ENCODE data around the gene PPP4R4.

PPP4R4 gene

GRCh38 chr14:94142247-94142646, 31.9 kb upstream of the PPP4R4 start:
- Histone ChIP-seq H3K27me3 (ENCODE audit: low read depth, low read length) (no peaks in the 10 kb centered on the region), H4K20me1 (ENCODE audit: insufficient read depth, low read length) (no peaks in the 10 kb centered on the region), H3K4me3 (ENCODE audit: low read length) (no peak overlapping the region), H3K4me1 (ENCODE audit: low read length) (no peaks in the 10 kb centered on the region), H3K27ac (ENCODE audit: low read length) (no peak overlapping the region), H2AFZ (ENCODE audit: low read depth, low read length) (no peak overlapping the region), H3K36me3 (replicated peaks; ENCODE audit: low read depth, low read length) (no peaks in the 10 kb centered on the region), H3K9ac (ENCODE audit: low read length) (no peak overlapping the region), H3K4me2 (ENCODE audit: low read length) (no peak overlapping the region), H3K79me2 (ENCODE audit: low read length) (no peaks in the 10 kb centered on the region), H3K9me3 (ENCODE audit: insufficient read depth, low read length) (no peaks in the 10 kb centered on the region)
- TF ChIP-seq CTCF (IDR thresholded peaks at IDR 0.05; ENCODE audit: low read depth, low read length) (no peak), EZH2phosphoT487 (IDR thresholded peaks at IDR 0.05; ENCODE audit: low read depth) (no peak)

GRCh38 chr14:94142836-94143235, 31.3 kb upstream of the PPP4R4 start:
- H3K9me3 ChIP-seq (ENCODE audit: insufficient read depth, low read length), result no peaks in the 10 kb centered on the region
- H3K36me3 ChIP-seq (replicated peaks; ENCODE audit: low read depth, low read length), result no peaks in the 10 kb centered on the region
- H3K4me1 ChIP-seq (ENCODE audit: low read length), result no peaks in the 10 kb centered on the region
- TF ChIP-seq EZH2phosphoT487 (IDR thresholded peaks at IDR 0.05; ENCODE audit: low read depth), result no peak
- TF ChIP-seq CTCF (IDR thresholded peaks at IDR 0.05; ENCODE audit: low read depth, low read length), result no peak
- no peaks in the 10 kb centered on the region for H4K20me1 ChIP-seq (ENCODE audit: insufficient read depth, low read length)
- H3K79me2 ChIP-seq (ENCODE audit: low read length), result no peaks in the 10 kb centered on the region
- no peaks in the 10 kb centered on the region for H3K27me3 ChIP-seq (ENCODE audit: low read depth, low read length)
- H3K4me2 ChIP-seq (ENCODE audit: low read length), result no peak overlapping the region
- no peak overlapping the region for H2AFZ ChIP-seq (ENCODE audit: low read depth, low read length)
- no peak overlapping the region for H3K9ac ChIP-seq (ENCODE audit: low read length)
- no peak overlapping the region for H3K4me3 ChIP-seq (ENCODE audit: low read length)
- H3K27ac ChIP-seq (ENCODE audit: low read length), result no peak overlapping the region

- Histone ChIP-seq H3K4me2 (ENCODE audit: low read length) (no peak overlapping the region), H3K9ac (ENCODE audit: low read length) (no peak overlapping the region), H3K27me3 (ENCODE audit: low read depth, low read length) (no peaks in the 10 kb centered on the region)
Measured at GRCh38 chr14:94143239-94143638, 30.9 kb upstream of the PPP4R4 start.

GRCh38 chr14:94143711-94144110, 30.4 kb upstream of the PPP4R4 start:
- Histone ChIP-seq H3K9me3 (ENCODE audit: insufficient read depth, low read length) (no peaks in the 10 kb centered on the region), H3K27ac (ENCODE audit: low read length) (no peak overlapping the region), H3K4me3 (ENCODE audit: low read length) (no peak overlapping the region)

More at GRCh38 chr14:94143239-94143638, 30.9 kb upstream of the PPP4R4 start:
- Histone ChIP-seq H3K4me3 (ENCODE audit: low read length) (no peak overlapping the region), H2AFZ (ENCODE audit: low read depth, low read length) (no peak overlapping the region), H4K20me1 (ENCODE audit: insufficient read depth, low read length) (no peaks in the 10 kb centered on the region), H3K9me3 (ENCODE audit: insufficient read depth, low read length) (no peaks in the 10 kb centered on the region), H3K79me2 (ENCODE audit: low read length) (no peaks in the 10 kb centered on the region), H3K36me3 (replicated peaks; ENCODE audit: low read depth, low read length) (no peaks in the 10 kb centered on the region), H3K27ac (ENCODE audit: low read length) (no peak overlapping the region), H3K4me1 (ENCODE audit: low read length) (no peaks in the 10 kb centered on the region)
- TF ChIP-seq EZH2phosphoT487 (IDR thresholded peaks at IDR 0.05; ENCODE audit: low read depth) (no peak), CTCF (IDR thresholded peaks at IDR 0.05; ENCODE audit: low read depth, low read length) (peak; percentile 46)

More at GRCh38 chr14:94143711-94144110, 30.4 kb upstream of the PPP4R4 start:
- no peak overlapping the region for H3K4me2 ChIP-seq (ENCODE audit: low read length)
- H3K9ac ChIP-seq (ENCODE audit: low read length), result no peak overlapping the region
- H3K27me3 ChIP-seq (ENCODE audit: low read depth, low read length), result no peaks in the 10 kb centered on the region
- H4K20me1 ChIP-seq (ENCODE audit: insufficient read depth, low read length), result no peaks in the 10 kb centered on the region
- TF ChIP-seq EZH2phosphoT487 (IDR thresholded peaks at IDR 0.05; ENCODE audit: low read depth) (no peak), CTCF (IDR thresholded peaks at IDR 0.05; ENCODE audit: low read depth, low read length) (no peak)
- H2AFZ ChIP-seq (ENCODE audit: low read depth, low read length), result no peak overlapping the region
- H3K36me3 ChIP-seq (replicated peaks; ENCODE audit: low read depth, low read length), result no peaks in the 10 kb centered on the region
- H3K4me1 ChIP-seq (ENCODE audit: low read length), result no peaks in the 10 kb centered on the region
- H3K79me2 ChIP-seq (ENCODE audit: low read length), result no peaks in the 10 kb centered on the region

Measured in OCI-LY3 (cell line).